HG03175 (cell line): ENCODE data around the gene CFAP20.
"Not testable (repeated sequence)": the region's sequence is repeated elsewhere in the genome, so short reads cannot be mapped to it uniquely, and the experiment has no call there.

ENCODE experiments used
- ATAC-seq: cut with Tn5 transposase; IDR thresholded peaks from one replicate; pipeline ENCODE4 v1.9.1; 2021; ENCODE audit warnings: mild to moderate bottlenecking, moderate library complexity; ENCODE audit not compliant: unreplicated experiment

CFAP20 gene

GRCh38 chr16:58098207-58099096 is 30.7 kb downstream of the CFAP20 start:
- no peak for ATAC-seq

GRCh38 chr16:58096249-58096648 is 32.9 kb downstream of the CFAP20 start:
- no peak for ATAC-seq

- ATAC-seq, result not testable (repeated sequence)
These were observed 33.6 kb downstream of the CFAP20 start for GRCh38 chr16:58095575-58095960.

GRCh38 chr16:58094791-58095574 is 34.2 kb downstream of the CFAP20 start:
- ATAC-seq, result no peak

- ATAC-seq, result no peak
These were observed 35.2 kb downstream of the CFAP20 start for GRCh38 chr16:58094026-58094425.

GRCh38 chr16:58090396-58090795 is 38.8 kb downstream of the CFAP20 start:
- not testable (repeated sequence) for ATAC-seq

GRCh38 chr16:58088091-58088490 is 41.1 kb downstream of the CFAP20 start:
- ATAC-seq, result no peak

- no peak for ATAC-seq
These were observed 41.8 kb downstream of the CFAP20 start for GRCh38 chr16:58087209-58087913.

- no peak for ATAC-seq
These were observed 42.6 kb downstream of the CFAP20 start for GRCh38 chr16:58086381-58087208.

- ATAC-seq, result no peak
These were observed 43.5 kb downstream of the CFAP20 start for GRCh38 chr16:58085584-58086251.

GRCh38 chr16:58085171-58085570 is 44.0 kb downstream of the CFAP20 start:
- no peak for ATAC-seq

- no peak for ATAC-seq
These were observed 44.5 kb downstream of the CFAP20 start for GRCh38 chr16:58084635-58085034.

- no peak for ATAC-seq
These were observed 46.8 kb downstream of the CFAP20 start for GRCh38 chr16:58082381-58082780.

GRCh38 chr16:58080657-58081056 is 48.5 kb downstream of the CFAP20 start:
- ATAC-seq, result not testable (repeated sequence)

GRCh38 chr16:58077796-58078195 is 51.4 kb downstream of the CFAP20 start:
- no peak for ATAC-seq

GRCh38 chr16:58076514-58076913 is 52.7 kb downstream of the CFAP20 start:
- no peak for ATAC-seq

GRCh38 chr16:58074657-58075056 is 54.5 kb downstream of the CFAP20 start:
- ATAC-seq, result no peak

- ATAC-seq, result not testable (repeated sequence)
These were observed 56.1 kb downstream of the CFAP20 start for GRCh38 chr16:58073086-58073485.

GRCh38 chr16:58072134-58072533 is 57.0 kb downstream of the CFAP20 start:
- not testable (repeated sequence) for ATAC-seq

GRCh38 chr16:58070585-58070984 is 58.6 kb downstream of the CFAP20 start:
- ATAC-seq, result no peak
